Activated CD8-positive, alpha-beta memory T cell treated with anti-CD3 and anti-CD28 coated beads for 24 hours (primary cell): ENCODE results near the gene CLCA2.

Source experiments
- DNase-seq: peaks from one replicate; pipeline ENCODE4 v3.0.0-alpha.2; 2020

The CLCA2 gene

GRCh38 chr1:86478416-86479156, 54.6 kb downstream of the CLCA2 start:
- no peak for DNase-seq

GRCh38 chr1:86481966-86482365, 58.0 kb downstream of the CLCA2 start:
- DNase-seq, result no peak

GRCh38 chr1:86487131-86487810, 63.3 kb downstream of the CLCA2 start:
- no peak for DNase-seq

GRCh38 chr1:86487811-86488141, 63.8 kb downstream of the CLCA2 start:
- DNase-seq, result no peak

GRCh38 chr1:86489242-86489878, 65.4 kb downstream of the CLCA2 start:
- no peak for DNase-seq

- DNase-seq, result no peak
Measured at GRCh38 chr1:86491171-86491950, 67.4 kb downstream of the CLCA2 start.

- DNase-seq, result no peak
Measured at GRCh38 chr1:86498281-86498680, 74.3 kb downstream of the CLCA2 start.

- DNase-seq, result no peak
Measured at GRCh38 chr1:86499987-86500593, 76.1 kb downstream of the CLCA2 start.

- DNase-seq, result no peak
Measured at GRCh38 chr1:86500714-86501113, 76.7 kb downstream of the CLCA2 start.

GRCh38 chr1:86502125-86502646, 78.2 kb downstream of the CLCA2 start:
- peak; percentile 58 for DNase-seq

- DNase-seq, result no peak
Measured at GRCh38 chr1:86502721-86503405, 78.9 kb downstream of the CLCA2 start.

GRCh38 chr1:86503406-86504136, 79.6 kb downstream of the CLCA2 start:
- no peak for DNase-seq

GRCh38 chr1:86504137-86504479, 80.1 kb downstream of the CLCA2 start:
- no peak for DNase-seq

- no peak for DNase-seq
Measured at GRCh38 chr1:86504895-86505563, 81.1 kb downstream of the CLCA2 start.

GRCh38 chr1:86505564-86505902, 81.6 kb downstream of the CLCA2 start:
- no peak for DNase-seq
